Fibroblast of upper back skin (primary cell): Measurements from ENCODE around the gene CHMP1B.

ENCODE experiments used
- DNase-seq: peaks from one replicate; pipeline ENCODE4 v3.0.0-alpha.2; 2013

The CHMP1B gene, protein sequence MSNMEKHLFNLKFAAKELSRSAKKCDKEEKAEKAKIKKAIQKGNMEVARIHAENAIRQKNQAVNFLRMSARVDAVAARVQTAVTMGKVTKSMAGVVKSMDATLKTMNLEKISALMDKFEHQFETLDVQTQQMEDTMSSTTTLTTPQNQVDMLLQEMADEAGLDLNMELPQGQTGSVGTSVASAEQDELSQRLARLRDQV

DNA sequence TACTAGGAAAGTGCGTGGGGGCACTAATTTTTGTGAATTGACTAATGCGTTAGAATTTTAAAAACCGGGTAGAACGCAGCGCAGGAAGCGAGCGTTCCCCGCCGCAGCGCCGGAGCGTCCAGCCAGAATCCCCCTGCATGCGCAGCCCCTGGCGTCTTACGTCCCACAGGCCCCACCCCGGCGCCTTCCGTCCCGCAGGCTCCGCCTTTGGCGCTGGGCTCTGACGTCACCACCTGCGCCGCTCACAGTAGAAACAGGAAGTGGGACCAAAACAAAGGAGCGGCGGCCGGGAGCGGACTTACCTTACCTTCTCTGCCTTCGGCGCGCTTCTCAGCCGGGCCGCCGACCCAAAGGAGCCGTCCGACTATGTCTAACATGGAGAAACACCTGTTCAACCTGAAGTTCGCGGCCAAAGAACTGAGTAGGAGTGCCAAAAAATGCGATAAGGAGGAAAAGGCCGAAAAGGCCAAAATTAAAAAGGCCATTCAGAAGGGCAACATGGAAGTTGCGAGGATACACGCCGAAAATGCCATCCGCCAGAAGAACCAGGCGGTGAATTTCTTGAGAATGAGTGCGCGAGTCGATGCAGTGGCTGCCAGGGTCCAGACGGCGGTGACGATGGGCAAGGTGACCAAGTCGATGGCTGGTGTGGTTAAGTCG, at the start of gene CHMP1B:
TSS of gene CHMP1B (plus strand) at position 268 of the 660 bp plus-strand sequence. CDS start at position 367, 99 bp downstream.
- DNase-seq, result peak; percentile 97

DNA sequence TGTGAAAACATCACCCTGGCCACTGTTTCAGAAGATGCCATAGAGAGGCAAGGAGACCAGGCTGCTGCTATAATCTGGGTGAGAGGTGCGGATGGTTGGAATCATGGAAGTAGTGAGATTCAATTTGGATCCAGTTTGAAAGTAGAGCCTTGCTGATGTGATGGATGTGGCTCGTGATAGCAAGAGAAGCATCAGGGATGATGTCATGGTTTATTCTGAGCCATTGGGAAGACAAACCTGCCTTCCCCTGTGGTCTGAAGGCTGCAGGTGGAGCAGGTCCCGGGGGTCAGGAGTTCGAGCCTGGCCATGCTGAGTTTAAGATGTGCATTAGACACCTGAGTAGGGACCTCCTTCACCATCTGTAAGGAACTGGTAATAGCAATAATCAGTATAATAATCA, 49.6 kb upstream of the CHMP1B start:
- no peak for DNase-seq

DNA sequence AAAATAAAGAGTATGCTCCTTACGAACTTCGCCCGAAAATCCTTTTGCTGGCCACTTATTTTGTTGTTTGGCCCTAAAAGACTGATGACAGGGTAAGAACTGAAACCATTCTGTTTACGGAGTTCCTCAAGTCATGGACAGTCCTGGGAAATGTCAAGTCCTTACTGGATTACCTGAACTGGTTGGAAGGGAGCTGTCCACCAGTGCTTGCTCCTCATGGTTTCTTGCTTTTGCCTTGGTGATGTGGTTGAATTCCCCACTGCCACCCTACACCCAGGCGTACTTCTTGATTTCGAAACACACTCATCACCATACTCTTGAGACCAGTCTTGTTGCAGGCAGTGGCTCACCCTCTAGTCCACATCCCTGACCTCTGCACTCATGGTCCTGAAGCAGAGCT, 49.1 kb upstream of the CHMP1B start:
- DNase-seq, result no peak

DNA sequence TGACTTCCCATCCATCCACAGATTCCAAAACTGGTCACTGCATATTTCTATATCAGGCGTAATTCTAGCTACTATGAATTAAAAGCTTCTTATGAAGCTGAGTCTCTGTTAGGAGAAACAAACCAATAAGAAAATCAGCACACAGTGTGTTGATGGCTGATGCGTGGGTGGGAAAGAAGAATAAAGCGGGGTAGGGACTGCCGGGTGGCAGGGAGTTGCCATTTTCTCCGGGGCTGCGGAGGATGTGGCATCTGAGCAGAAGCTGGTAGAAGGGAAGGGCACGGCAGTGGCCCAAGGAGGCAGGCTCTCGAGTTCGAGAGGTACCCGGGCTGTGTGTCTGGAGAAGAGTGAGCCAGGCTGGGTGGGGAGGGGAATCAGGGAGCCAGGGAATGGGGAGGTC, 48.6 kb upstream of the CHMP1B start:
- no peak for DNase-seq

DNA sequence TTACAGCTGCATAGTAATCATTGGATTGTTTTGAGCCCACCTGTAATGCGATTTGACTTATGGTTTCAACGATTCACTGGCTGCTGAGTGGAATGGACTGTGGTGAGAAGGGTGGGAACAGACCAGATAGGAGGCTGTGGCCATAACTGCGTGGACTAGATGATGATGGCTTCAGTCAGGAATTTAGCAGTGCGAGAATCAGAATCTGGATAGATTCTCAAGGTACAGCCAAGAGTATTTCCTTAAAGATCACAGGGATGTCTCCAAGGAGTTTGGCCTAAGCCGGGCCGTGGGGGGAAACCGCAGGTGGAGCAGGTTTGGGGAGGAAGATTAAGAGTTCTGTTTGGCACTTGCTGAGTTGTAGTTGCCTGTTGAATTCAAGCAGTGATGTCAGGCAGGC, 44.0 kb upstream of the CHMP1B start:
- DNase-seq, result peak; percentile 38

DNA sequence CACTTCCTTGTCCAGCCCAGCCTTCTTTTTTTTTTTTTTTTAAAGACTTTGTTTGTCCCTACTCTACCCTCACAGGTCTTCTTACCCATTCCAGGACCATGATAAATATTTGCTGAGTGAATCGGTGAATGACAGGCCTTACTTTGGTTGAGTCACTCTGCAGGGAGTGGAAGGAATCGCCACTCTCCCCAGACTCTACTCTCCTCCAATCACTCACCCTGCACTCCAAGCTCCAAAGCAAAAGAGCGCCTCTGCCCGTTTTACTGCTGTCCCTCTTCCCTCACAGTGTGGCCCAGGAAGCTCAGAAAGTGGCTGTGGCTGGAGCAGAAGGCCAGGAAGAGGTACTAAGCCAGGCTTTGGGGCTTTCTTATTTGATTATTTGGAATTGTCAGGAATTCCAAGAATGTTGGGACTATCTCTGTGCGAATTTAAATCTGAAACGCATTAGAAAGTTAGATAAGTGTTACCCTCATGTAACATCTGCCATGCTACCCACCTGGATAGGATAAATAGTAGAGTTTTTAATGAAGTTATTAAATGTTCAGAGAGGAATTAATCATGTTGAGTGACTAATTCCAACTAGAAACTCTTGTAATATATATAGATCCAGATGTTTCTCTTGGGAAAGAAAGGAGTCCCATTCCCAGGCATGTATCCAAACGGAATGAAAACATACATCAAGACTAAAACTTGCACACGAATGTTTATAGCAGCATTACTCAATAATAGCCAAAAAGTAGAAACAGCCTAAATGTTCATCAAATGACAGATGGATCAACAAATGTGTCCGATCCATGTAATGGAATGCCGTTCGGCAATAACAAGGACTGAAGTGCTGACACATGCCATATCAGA, 43.0 kb upstream of the CHMP1B start:
- DNase-seq, result peak; percentile 78

DNA sequence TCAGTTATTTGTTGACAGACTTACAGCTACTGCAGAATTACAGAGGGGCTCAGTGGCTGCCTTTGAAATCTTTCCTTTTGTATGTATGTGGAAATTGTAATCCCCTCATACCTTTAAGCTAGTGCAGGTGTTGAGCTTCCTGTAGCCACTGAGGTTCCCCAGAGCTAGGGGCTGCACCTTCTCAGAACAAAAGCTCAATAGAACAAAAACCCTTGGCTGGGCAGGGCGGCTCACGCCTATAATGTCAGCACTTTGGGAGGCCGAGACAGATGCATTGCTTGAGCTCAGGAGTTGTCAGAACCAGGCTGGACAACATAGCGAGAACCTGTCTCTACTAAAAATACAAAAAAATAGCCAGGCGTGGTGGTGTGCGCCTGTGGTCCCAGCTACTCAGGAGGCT, 41.3 kb upstream of the CHMP1B start:
- DNase-seq, result no peak

DNA sequence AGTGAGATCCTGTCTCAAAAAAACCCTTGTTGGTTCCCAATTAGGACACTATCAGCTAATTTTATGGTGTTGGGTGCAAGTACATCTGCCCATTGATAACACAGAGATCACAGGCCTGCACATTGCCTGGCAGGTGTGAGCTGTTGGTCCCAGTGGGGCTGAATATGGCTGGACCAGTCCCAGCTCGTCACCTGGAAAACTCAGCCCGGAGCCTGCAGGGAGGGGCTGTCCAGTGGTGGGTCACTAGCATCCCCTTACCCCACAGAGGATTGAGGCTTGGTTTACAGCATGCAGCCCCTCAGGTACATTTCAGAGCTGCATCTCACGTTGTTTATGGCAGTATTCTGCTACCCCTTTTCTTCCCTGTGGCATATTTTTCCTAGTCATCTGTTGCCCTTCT, 40.8 kb upstream of the CHMP1B start:
- no peak for DNase-seq

DNA sequence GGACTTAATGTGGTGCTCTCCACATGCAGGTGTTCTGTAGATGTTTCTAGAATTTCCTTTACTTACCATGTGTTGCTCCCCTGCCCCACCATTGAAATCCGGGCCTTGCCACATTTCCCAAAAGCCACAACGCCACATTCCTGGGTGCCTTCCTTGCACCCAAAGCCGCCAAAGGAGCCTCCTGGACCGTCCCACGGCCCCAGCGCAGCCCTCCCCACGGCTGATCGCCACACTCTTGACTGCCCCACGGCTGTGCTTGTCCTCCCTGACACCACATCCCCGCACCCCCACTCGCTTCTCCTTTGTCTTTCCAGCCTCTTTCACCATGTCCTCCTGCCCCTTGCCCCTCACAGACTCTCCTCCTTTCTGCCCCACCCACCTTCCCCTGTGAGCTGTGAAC, 40.2 kb upstream of the CHMP1B start:
- no peak for DNase-seq

DNA sequence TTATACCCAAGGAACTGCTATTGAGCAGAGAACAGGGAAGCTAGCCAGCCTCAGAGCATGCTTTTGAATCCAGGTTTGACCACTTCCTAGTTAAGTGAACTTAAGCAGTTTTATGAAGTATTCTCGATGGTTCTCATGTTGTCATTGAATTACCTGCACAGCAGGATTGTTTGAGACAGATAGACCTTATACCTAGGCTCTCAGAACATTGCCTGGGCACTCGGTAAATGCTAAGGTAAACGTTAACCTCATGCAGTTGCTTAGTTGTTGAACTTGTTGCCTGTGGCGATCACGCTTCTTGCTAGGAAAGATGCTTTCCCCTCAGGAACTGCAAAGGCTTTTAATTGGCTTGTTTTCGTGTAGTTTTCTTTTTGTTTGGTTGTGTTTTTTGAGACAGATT, 34.0 kb upstream of the CHMP1B start:
- DNase-seq, result no peak

DNA sequence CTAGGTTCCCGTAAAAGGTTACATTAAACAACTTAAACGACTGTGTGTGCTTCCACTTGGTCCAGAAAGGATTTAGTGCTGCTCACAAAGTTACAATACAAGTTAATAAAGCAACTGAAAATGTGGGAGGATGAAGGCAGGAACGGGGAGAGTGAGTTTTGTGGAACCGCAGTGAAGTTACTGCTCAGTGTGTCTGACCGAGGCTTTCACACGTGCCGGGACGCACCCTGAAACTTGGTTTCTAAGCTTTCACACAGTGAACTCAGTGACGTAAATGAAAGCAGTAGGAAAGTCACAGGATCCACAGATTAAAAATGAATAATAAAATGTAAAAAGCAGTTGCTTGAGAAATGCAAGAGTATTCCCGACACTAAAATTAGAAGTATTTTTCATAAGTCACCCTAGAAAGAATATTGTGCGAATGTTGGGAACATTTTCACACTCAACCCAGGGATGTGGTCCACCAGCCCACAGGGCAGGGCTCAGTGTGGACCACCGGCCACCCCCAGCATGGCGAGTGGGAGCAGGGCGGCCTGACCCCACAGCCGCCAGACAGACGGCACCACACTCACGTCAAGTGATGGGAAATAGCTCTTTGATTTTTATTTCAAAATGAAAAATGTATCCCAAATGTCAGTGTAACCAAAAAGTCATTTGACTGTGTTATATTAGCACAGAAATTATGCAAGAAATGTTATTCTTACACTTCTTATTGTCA, 32.6 kb upstream of the CHMP1B start:
- DNase-seq, result no peak

DNA sequence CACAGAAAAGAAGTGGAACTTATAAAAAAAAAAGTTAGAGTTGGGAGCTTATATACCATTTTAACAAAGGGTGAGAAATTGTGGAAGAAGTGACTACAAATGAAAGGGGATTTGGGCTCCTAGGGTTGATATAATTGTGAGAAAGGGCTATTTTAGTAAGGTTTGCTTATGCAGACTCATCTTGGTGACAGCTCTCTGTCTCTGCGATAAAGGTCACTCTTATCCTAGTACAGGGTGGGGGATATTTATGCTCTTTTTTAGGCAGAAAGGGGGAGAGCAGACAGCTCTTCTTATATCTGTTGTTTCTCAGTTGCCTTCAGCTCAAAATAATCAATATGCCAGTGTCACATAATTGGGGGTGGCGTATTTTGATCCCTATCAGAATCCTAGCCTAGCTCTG, 31.3 kb upstream of the CHMP1B start:
- no peak for DNase-seq

DNA sequence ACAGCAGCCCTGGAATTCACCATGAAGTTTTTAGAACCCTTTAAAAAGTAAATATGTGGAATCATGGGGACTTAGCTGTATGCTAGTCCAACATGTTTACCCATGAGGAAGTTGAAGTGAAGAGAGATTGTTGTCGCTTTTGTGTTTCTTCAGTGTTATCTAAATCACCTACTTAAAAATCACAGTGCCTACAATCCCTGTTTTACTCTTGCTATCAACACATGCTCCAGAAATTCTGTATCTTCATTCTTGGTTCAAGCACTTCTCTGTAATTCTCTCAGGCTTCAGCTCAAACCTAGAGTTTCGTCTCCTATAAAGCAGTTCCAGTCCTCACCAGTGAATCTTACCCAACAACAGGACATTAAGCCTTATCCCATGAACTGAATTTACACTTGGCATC, 30.5 kb upstream of the CHMP1B start:
- no peak for DNase-seq

DNA sequence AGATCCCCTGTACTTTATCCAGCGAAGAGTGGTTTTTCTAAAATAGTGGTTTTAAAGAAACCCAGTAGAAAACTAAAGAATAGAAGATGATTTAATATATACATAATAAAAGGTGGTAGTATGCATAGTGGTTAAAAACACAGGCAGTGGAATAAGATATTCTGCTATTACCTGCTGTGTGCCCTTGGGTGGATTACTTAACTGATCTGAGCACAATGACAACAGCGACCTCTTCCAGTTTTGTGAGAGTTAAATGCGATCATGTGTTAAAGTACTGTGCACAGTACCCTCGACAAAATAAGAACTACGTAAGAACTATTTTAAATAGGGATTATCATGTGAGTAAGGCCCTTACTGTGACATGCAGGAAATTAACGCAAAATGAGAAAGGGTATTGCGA, 30.0 kb upstream of the CHMP1B start:
- no peak for DNase-seq

DNA sequence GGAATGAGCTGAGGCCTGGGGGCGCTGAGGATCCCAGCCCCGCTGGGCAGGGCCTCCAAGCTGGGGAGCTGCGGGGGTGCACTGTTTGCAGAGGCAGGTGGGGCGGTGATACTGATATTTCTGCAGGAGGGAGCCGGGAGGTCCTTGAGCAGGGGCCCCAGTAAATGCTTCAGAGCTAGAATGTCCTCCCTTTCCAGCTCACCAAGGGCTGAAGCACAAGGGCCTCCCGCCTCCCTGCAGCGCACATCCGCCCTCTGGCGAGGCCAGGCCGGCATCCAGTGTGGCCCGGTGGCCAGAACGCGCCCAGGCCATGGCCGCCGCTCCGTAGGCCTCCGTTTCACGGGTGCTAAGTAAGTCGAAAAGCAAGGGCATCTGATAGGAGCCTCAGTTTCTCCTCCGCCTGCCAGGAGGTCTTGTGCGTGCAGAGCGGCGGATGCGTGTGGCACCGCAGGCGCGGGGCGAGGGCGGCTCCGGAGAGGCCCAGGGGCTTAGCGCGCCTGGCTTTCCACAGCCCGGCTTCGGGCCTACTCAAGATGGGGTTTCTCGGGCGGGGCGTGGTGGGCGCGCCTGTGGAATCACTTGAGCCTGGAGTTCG, 29.5 kb upstream of the CHMP1B start:
- DNase-seq, result no peak

DNA sequence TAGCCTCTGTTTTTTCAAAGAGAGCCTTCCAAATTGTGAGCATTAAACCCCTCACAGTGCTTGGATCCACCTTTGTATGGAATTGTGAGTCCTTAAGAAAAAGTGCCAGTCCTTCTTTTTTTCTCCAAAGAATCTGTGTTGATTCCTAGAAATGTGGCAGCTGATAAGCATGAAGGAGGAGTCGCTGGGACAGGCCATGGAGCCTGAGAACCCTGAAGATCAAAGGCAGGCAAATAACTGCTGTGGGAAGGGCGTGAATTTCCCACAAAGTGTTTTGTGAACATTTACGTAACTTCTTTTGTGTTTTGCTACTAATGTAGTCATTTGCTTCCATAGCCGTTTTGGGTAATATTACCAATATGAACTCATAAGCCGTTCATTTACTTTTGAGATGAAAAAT, 27.7 kb upstream of the CHMP1B start:
- no peak for DNase-seq

DNA sequence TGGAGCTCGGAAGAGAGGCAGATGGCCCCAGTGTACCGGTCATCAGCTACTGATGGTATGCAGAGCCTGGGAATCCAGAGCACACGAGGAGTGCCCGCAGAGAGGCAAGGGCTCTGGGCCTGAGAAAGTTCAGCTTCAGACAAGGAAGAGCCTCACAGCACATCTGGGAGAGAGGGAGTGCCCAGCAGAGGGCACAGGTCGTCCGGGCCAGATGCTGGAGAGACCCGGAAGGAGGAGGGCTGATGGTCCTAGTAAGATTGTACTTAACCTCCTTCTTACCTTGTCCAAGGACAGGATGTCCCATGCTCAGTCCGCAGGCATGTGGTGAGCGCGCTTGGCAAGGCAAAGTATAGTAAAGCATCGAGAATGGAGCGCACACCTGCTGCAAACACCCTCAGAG, 24.4 kb upstream of the CHMP1B start:
- DNase-seq, result no peak

DNA sequence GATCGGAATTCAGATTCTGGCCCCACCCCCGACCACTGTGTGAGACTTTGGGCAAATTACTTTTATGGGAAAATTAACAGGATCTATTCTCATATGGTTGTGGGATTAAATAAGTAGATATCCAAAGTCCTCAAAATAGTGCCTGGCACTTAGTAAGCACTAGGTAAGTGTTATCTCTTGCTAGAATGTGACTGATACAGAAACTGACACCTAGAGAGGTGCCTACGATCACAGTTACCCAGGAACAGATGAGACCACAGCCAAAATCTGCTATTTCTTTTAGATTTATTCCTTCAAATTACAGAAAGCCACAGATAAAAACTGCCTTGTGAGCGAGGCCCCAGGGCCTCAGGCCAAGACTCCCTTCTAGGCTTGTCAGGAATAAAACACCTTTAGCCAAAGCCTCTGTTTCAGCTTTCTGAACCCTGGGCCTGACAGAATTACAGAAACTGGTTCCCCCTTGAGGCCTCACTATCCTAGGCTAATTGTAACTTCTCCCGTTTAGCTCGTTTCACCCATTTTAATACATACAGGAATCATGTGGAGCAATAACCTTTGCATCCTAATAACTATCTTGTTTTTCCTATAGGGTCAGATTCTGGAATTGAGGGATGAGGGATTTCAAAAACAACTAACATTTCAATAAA, 22.3 kb upstream of the CHMP1B start:
- no peak for DNase-seq

DNA sequence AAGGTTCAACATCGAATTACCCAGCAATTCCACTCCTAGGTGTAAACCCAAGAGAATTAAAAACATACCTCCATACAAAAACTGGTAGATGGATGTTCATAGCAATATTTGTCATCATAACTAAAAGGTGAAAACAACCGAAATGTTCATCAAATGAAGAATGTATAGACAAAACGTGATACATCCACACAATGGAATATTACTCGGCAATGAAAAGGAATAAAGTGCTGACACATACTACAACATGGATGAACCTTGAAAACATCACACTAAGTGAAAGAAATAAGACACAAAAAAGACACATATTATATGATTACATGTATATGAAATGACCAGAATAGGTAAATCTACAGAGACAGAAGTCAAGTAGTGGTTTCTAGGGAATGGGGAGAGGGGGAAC, 20.6 kb upstream of the CHMP1B start:
- no peak for DNase-seq

DNA sequence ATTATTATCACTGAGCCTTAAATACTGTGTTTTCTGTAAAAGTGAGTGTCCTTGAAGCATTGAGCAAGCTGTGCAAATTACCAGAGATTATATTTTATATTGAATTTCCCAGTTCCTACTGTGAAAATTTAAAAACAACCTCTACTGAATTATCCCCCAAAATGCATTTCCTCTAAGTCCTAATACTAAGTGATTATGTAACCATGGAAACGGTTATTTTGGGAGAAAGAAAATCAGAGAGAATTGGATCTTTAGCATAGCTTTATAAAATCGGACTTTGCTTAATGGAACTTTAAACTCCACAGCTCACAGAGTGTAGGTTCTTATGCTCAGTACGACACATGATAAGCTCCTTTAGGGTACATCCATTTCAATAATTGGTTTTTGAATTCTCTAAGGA, 19.3 kb upstream of the CHMP1B start:
- no peak for DNase-seq

DNA sequence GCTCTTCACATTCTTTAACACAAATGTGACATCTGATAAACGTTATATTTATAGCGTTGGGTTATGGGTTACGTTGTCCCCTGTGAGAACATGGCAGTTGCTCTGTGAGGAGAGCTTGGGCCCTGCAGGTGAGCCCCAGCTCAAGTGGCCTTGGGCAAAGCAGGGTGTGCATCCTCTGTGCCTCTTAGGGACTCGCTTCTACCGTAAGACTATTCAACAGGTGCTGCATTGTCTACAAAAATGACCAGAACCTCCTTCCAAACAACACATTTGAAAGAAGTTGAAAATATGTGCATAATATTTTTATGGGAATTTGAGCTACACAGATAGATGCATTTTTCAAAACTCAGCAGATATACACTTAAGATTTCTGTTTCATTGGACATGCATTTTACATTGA, 16.4 kb upstream of the CHMP1B start:
- no peak for DNase-seq

DNA sequence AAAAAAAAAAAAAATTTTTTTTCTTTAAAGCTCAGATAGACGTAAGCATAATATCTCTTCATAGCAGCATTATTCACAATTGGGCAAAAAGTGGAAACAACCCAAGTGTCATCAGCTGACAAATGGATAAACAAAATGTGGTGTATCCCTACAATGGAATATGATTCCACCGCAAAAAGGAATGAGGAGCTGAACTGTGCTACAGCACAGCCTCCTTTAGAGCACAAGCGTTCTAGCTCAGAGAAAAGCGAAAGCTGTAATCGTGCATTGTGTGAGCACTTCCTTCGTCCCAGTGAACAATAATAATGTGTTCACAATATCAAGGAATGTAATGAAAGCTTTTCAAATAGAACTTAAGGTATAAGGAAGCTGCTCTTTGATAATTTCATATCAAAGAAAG, 11.7 kb upstream of the CHMP1B start:
- DNase-seq, result no peak

DNA sequence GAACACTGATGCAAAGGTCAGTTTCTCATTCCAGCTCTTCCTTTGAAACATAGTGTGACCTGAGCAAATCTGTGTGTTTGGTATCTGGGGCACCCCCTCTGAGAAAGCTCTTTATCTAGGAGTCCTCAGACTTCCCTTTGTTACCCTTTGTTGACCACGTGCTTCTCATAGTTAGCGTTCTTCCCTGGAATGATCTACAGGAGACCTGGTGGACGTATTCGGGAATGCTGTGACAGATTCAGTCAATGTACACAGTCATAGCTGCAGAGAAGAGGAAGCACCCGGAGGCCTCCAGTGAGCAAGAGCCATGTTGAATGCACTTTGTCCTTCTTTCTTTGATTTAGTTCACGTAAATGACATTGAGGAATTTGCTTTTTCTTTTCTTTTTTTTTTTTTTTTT, 10.7 kb upstream of the CHMP1B start:
- no peak for DNase-seq
